Natural killer cell (primary cell): ENCODE measurements around the gene MAML3. TPM values are rescaled to one million over a fixed set of nuclear protein-coding genes. Genes with fewer than 3 reads are reported as not detected.

Source experiments
- ATAC-seq, 3 donors: fragments of 150-1000 bp in 2 of 3; fragments of 200-7000 bp in 1 of 3; cut with Tn5 transposase; 1 replicate in 1 of 3; 2 replicates in 2 of 3; pipeline ENCODE4 v1.10.0; 2021; ENCODE audit warnings: mild to moderate bottlenecking in 2 of 3, moderate library complexity in 2 of 3
- DNase-seq, 2 donors: peaks; one replicate each; pipeline versions ENCODE4 v3.0.0 to v3.0.0-alpha.2; 2013 to 2021; ENCODE audit warnings: mixed read lengths in 1 of 2
- H3K27ac ChIP-seq: one replicate; pipeline ENCODE4 v1.5.1; 2013; ENCODE audit warnings: mild to moderate bottlenecking, low read length
- H3K27me3 ChIP-seq: one replicate; pipeline ENCODE4 v1.6.1; 2013; ENCODE audit warnings: low read length; ENCODE audit not compliant: control insufficient read depth, insufficient read depth
- H3K36me3 ChIP-seq: one replicate; pipeline ENCODE4 v1.6.1; 2013; ENCODE audit warnings: low read length; ENCODE audit not compliant: control insufficient read depth, insufficient read depth
- H3K4me1 ChIP-seq: one replicate; pipeline ENCODE4 v1.6.1; 2013; ENCODE audit warnings: low read length; ENCODE audit not compliant: control insufficient read depth, insufficient read depth
- H3K4me3 ChIP-seq: one replicate; pipeline ENCODE4 v1.5.1; 2013; ENCODE audit warnings: low read length
- H3K9me3 ChIP-seq: one replicate; pipeline ENCODE4 v1.6.1; 2013; ENCODE audit warnings: low read length; ENCODE audit not compliant: control insufficient read depth, insufficient read depth
- H3K27ac Mint-ChIP-seq, 2 donors: one replicate each; pipeline ENCODE4 v1.8.0; 2022; ENCODE audit warnings: mild to moderate bottlenecking in 2 of 2, mixed read lengths in 2 of 2, moderate library complexity in 1 of 2
- H3K27me3 Mint-ChIP-seq, 2 donors: one replicate each; pipeline ENCODE4 v1.8.0; 2022; ENCODE audit warnings: low read depth in 2 of 2, mixed read lengths in 2 of 2
- H3K36me3 Mint-ChIP-seq: one replicate; pipeline ENCODE4 v1.8.0; 2022; ENCODE audit warnings: mixed read lengths
- H3K4me1 Mint-ChIP-seq, 2 donors: one replicate each; pipeline ENCODE4 v1.8.0; 2022; ENCODE audit warnings: mixed read lengths in 2 of 2
- H3K4me3 Mint-ChIP-seq: one replicate; pipeline ENCODE4 v1.8.0; 2022; ENCODE audit warnings: mild to moderate bottlenecking, moderate library complexity, mixed read lengths
- H3K9me3 Mint-ChIP-seq, 2 donors: one replicate each; pipeline ENCODE4 v1.8.0; 2022; ENCODE audit warnings: mixed read lengths in 2 of 2
- CTCF ChIP-seq: fragments of 200-600 bp; IDR thresholded peaks from one replicate; pipeline ENCODE4 v1.8.0; 2022; ENCODE audit warnings: antibody characterized with exemption
- WGBS: methylation state at CpG from one replicate; pipeline ENCODE4 v1.1.7; 2013; ENCODE audit warnings: missing lambda C conversion rate; ENCODE audit not compliant: insufficient coverage; 5-methylcytosine and 5-hydroxymethylcytosine counted together
- intact Hi-C: fragments of 100-400 bp; cut with micrococcal nuclease; formaldehyde crosslinking; loops from one replicate; pipeline ENCODE4 v1.14.2; 2022
- total RNA-seq, 4 donors: library from RNA; stranded (reverse); fragments of 120-200 nt in 1 of 4; gene quantifications; one replicate each; pipeline versions ENCODE4 v1.2.3 to v1.2.4, GENCODE V29; 2013 to 2022

The MAML3 gene
- total RNA-seq, 3 donors from 2014 or later (not counting 1 experiment from before 2014, with no cell fraction given) = 1.7 to 5.6 (median 2.8) TPM

GRCh38 chr4:139761461-139761860, 392.5 kb downstream of the MAML3 start:
- 46% methylated on average over 4 of the region's 4 CpGs for WGBS
- intact Hi-C loops = no loop called here
- no peak for DNase-seq

GRCh38 chr4:139760567-139760966, 393.4 kb downstream of the MAML3 start:
- Histone ChIP-seq H3K4me3 (no peak overlapping the region), H3K36me3 (no peaks in the 10 kb centered on the region), H3K27me3 (no peaks in the 10 kb centered on the region), H3K4me1 (no peaks in the 10 kb centered on the region), H3K9me3 (no peaks in the 10 kb centered on the region), H3K27ac (no peak overlapping the region)
- no peak for DNase-seq
- intact Hi-C loops = no loop called here
- WGBS = 83% methylated on average over 4 of the region's 4 CpGs
- H3K36me3 Mint-ChIP-seq = no peaks in the 10 kb centered on the region
- ATAC-seq = no peak
- no peaks in the 10 kb centered on the region for H3K9me3 Mint-ChIP-seq
- H3K27me3 Mint-ChIP-seq = peaks cover 3 to 12% of the 10 kb centered on the region in 2 donors
- H3K4me1 Mint-ChIP-seq = no peaks in the 10 kb centered on the region
- TF ChIP-seq CTCF = no peak
- no peak overlapping the region for H3K27ac Mint-ChIP-seq
- H3K4me3 Mint-ChIP-seq = no peak overlapping the region

More at GRCh38 chr4:139761461-139761860, 392.5 kb downstream of the MAML3 start:
- Mint-ChIP-seq H3K27me3 (peaks cover 3 to 12% of the 10 kb centered on the region in 2 donors), H3K9me3 (no peaks in the 10 kb centered on the region), H3K4me1 (no peaks in the 10 kb centered on the region), H3K27ac (no peak overlapping the region), H3K4me3 (no peak overlapping the region), H3K36me3 (no peaks in the 10 kb centered on the region)
- no peaks in the 10 kb centered on the region for H3K4me1 ChIP-seq
- H3K9me3 ChIP-seq = no peaks in the 10 kb centered on the region
- no peak for TF ChIP-seq CTCF
- no peak overlapping the region for H3K27ac ChIP-seq
- no peaks in the 10 kb centered on the region for H3K27me3 ChIP-seq
- H3K4me3 ChIP-seq = no peak overlapping the region
- no peaks in the 10 kb centered on the region for H3K36me3 ChIP-seq
- ATAC-seq = no peak

GRCh38 chr4:139759097-139759496, 394.9 kb downstream of the MAML3 start:
- Mint-ChIP-seq H3K9me3 (no peaks in the 10 kb centered on the region), H3K36me3 (no peaks in the 10 kb centered on the region), H3K4me1 (no peaks in the 10 kb centered on the region), H3K27ac (no peak overlapping the region), H3K4me3 (no peak overlapping the region), H3K27me3 (peaks cover 3 to 12% of the 10 kb centered on the region in 2 donors)
- Histone ChIP-seq H3K36me3 (no peaks in the 10 kb centered on the region), H3K27ac (no peak overlapping the region), H3K4me3 (no peak overlapping the region), H3K9me3 (no peaks in the 10 kb centered on the region), H3K4me1 (no peaks in the 10 kb centered on the region), H3K27me3 (no peaks in the 10 kb centered on the region)
- ATAC-seq (no peak), DNase-seq (no peak)
- 83% methylated on average over 4 of the region's 4 CpGs for WGBS
- intact Hi-C loops = no loop called here
- no peak for TF ChIP-seq CTCF
